OCI-LY7 (cell line): Measurements from ENCODE around the gene SRSF10. TPM values are rescaled to one million over a fixed set of nuclear protein-coding genes. Genes with fewer than 3 reads are reported as not detected.
A peak's percentile ranks its signal among the peaks of the same experiment; 100 is the strongest.

Experiments used
- BruUV-seq: library from RNA; stranded (reverse); fragments of 400-500 nt; replicated peaks from 2 replicates; lab custom pipeline; 2021; lab: Mats Ljungman, UMichigan
- CTCF ChIA-PET: fragments of 300-600 bp; sonication (Branson Sonifier 250); formaldehyde crosslinking; loops from one replicate; lab custom pipeline; 2022; ENCODE audit warnings: antibody characterized with exemption; ENCODE audit not compliant: unreplicated experiment; lab: Charles Lee
- POLR2A ChIA-PET: fragments of 300-600 bp; sonication (Branson Sonifier 250); formaldehyde crosslinking; loops from one replicate; lab custom pipeline; 2022; ENCODE audit warnings: antibody characterized with exemption; lab: Charles Lee
- DNase-seq: peaks from one replicate; pipeline ENCODE4 v3.0.0-alpha.2; 2015; ENCODE audit warnings: low spot score
- H2AFZ ChIP-seq: fragments of 200-600 bp; sonication (generic), shearing (Covaris generic); 2 replicates; pipeline ENCODE4 v1.6.1; 2014; ENCODE audit warnings: mild to moderate bottlenecking, antibody characterized with exemption, low read length, moderate library complexity
- H3K27ac ChIP-seq: fragments of 200-600 bp; sonication (generic); 2 replicates; pipeline ENCODE4 v1.5.1; 2014; ENCODE audit warnings: mixed run types, low read depth, mild to moderate bottlenecking, moderate library complexity, low read length, inconsistent platforms; ENCODE audit not compliant: poor library complexity, severe bottlenecking
- H3K36me3 ChIP-seq: fragments of 200-600 bp; sonication (generic); 2 replicates; pipeline ENCODE4 v1.6.1; 2014; ENCODE audit warnings: mild to moderate bottlenecking, antibody characterized with exemption, low read length, moderate library complexity, mixed read lengths; ENCODE audit not compliant: insufficient read depth
- H3K4me1 ChIP-seq: fragments of 200-600 bp; sonication (generic); 2 replicates; pipeline ENCODE4 v1.5.1; 2014; ENCODE audit warnings: mild to moderate bottlenecking, low read length; ENCODE audit not compliant: insufficient read depth, poor library complexity, severe bottlenecking
- H3K4me2 ChIP-seq: fragments of 200-600 bp; sonication (generic); 2 replicates; pipeline ENCODE4 v1.6.1; 2014; ENCODE audit warnings: mild to moderate bottlenecking, low read length
- H3K4me3 ChIP-seq: fragments of 200-600 bp; sonication (generic); 2 replicates; pipeline ENCODE4 v1.5.1; 2014; ENCODE audit warnings: mild to moderate bottlenecking, low read depth, low read length; ENCODE audit not compliant: poor library complexity, severe bottlenecking
- H3K79me2 ChIP-seq: fragments of 200-600 bp; sonication (generic); 2 replicates; pipeline ENCODE4 v1.6.1; 2016; ENCODE audit warnings: low read depth, mild to moderate bottlenecking, low read length, moderate library complexity, mixed read lengths; ENCODE audit not compliant: insufficient read depth
- H3K9me2 ChIP-seq: fragments of 200-600 bp; sonication (generic); 2 replicates; pipeline ENCODE4 v1.6.1; 2016; ENCODE audit warnings: mild to moderate bottlenecking, low read length, mixed read lengths; ENCODE audit not compliant: insufficient read depth
- H3K9me3 ChIP-seq: fragments of 200-600 bp; sonication (generic); 2 replicates; pipeline ENCODE4 v1.6.1; 2014; ENCODE audit warnings: mild to moderate bottlenecking, mixed run types, low read length, mixed read lengths
- H4K20me1 ChIP-seq: fragments of 200-600 bp; sonication (generic); 2 replicates; pipeline ENCODE4 v1.6.1; 2014; ENCODE audit warnings: mild to moderate bottlenecking, antibody characterized with exemption, low read length, moderate library complexity, mixed read lengths; ENCODE audit not compliant: insufficient read depth
- CTCF ChIP-seq: fragments of 200-600 bp; sonication (generic); conservative IDR thresholded peaks from 2 replicates; pipeline ENCODE4 v1.5.1; 2014; ENCODE audit warnings: mild to moderate bottlenecking, antibody characterized with exemption, low read length, moderate library complexity, mixed read lengths
- EZH2phosphoT487 ChIP-seq: fragments of 200-600 bp; sonication (generic); IDR thresholded peaks from 2 replicates; pipeline ENCODE4 v1.6.1; 2018; ENCODE audit warnings: low read depth, borderline replicate concordance, mild to moderate bottlenecking, mixed run types, antibody characterized with exemption, low read length, moderate library complexity, mixed read lengths
- intact Hi-C: fragments of 100-400 bp; cut with micrococcal nuclease; formaldehyde crosslinking; loops from one replicate; pipeline ENCODE4 v1.10.0; 2022; ENCODE audit not compliant: unreplicated experiment
- total RNA-seq, 2 experiments: library from RNA; depleted of rRNA in 1 of 2; stranded (reverse); fragments of >200 nt in 1 of 2; shearing (Covaris generic) in 1 of 2; gene quantifications; 2 replicates each; pipeline ENCODE4 v1.2.3, GENCODE V29; 2014 to 2022

Gene SRSF10
- total RNA-seq, 2 experiments from 2014 or later = 229 to 335 TPM

GRCh38 chr1:24022581-24023361, 42.6 kb upstream of the SRSF10 start:
- BruUV-seq = no TSS peak
- Histone ChIP-seq H3K9me3 (no peaks in the 10 kb centered on the region), H3K4me2 (no peak overlapping the region), H3K36me3 (no peaks in the 10 kb centered on the region), H3K4me1 (peaks cover 9% of the 10 kb centered on the region), H4K20me1 (no peaks in the 10 kb centered on the region), H3K27ac (no peak overlapping the region), H2AFZ (no peak overlapping the region), H3K9me2 (no peaks in the 10 kb centered on the region), H3K79me2 (no peaks in the 10 kb centered on the region), H3K4me3 (no peak overlapping the region)
- intact Hi-C loops = no loop called here
- TF ChIP-seq EZH2phosphoT487 (no peak), CTCF (no peak)
- ChIA-PET POLR2A (no interaction called here), CTCF (no interaction called here)
- no peak for DNase-seq

- CTCF ChIA-PET = no interaction called here
- no peak overlapping the region for H3K27ac ChIP-seq
- no peak for TF ChIP-seq CTCF
- no peak for TF ChIP-seq EZH2phosphoT487
- DNase-seq = peak; percentile 46
- H3K79me2 ChIP-seq = no peaks in the 10 kb centered on the region
- POLR2A ChIA-PET = interaction anchor here (1.0 kb wide), 1 partner anchor 32 kb away, joined by 3 read pairs; no protein-coding TSS in a partner anchor
- no peak overlapping the region for H3K4me2 ChIP-seq
- no peaks in the 10 kb centered on the region for H3K36me3 ChIP-seq
- H3K4me3 ChIP-seq = no peak overlapping the region
- 0 out of 2 replicates have a peak overlapping the region, but pooled peaks have one; percentile 20 for H2AFZ ChIP-seq
- no peaks in the 10 kb centered on the region for H3K9me2 ChIP-seq
- BruUV-seq = no TSS peak
- no peaks in the 10 kb centered on the region for H4K20me1 ChIP-seq
- intact Hi-C loops = no loop called here
- no peaks in the 10 kb centered on the region for H3K9me3 ChIP-seq
- H3K4me1 ChIP-seq = peaks cover 9% of the 10 kb centered on the region
These were observed 41.5 kb upstream of the SRSF10 start for GRCh38 chr1:24021403-24022266.
